GM13977 (cell line): Measurements from ENCODE around the gene CYTH3.

Source experiments
- DNase-seq: peaks from one replicate; pipeline ENCODE4 v3.0.0; 2012; ENCODE audit warnings: low spot score
- in situ Hi-C: fragments of 300-500 bp; cut with MboI; formaldehyde crosslinking; loops from one replicate; pipeline ENCODE4 v1.12.0; 2022; ENCODE audit warnings: low sequenced_read_pairs, low pct_unique_long_range_greater_than_20kb, mixed read lengths, inconsistent platforms; ENCODE audit not compliant: unreplicated experiment
- TF ChIP-seq, protein P1 (sequence below): IDR thresholded peaks from 2 replicates; pipeline ENCODE4 v1.5.1; 2012; ENCODE audit warnings: mild to moderate bottlenecking, control low read depth; ENCODE audit not compliant: insufficient read depth; ENCODE audit errors: extremely low read depth, missing control alignments

CYTH3 gene

DNA sequence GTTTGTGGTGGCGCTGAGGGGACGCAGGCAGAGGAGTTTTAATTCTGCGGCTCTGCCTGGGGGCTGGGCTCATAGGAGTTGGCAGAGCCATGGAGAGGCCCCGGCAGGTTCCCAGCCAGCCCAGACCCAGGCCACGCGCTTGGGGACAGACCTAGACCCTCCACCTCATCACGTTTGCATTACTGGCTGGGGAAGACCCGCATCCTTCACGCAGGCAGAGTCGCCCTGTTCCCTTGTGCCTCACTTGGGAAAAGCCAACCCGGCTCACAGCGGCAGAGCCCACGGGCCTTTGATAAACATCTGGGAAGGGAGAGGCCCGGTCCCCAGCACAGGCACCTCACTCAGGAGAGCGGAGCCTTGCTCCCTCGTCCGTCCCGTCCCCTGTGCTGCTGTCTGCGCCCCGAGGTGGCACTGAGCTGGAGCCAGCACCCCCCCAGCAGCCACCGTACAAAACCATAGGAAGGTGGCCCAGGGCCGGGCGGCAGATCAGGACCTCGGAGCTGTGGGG lies 112.8 kb downstream of the CYTH3 start:
- DNase-seq: no peak

DNA sequence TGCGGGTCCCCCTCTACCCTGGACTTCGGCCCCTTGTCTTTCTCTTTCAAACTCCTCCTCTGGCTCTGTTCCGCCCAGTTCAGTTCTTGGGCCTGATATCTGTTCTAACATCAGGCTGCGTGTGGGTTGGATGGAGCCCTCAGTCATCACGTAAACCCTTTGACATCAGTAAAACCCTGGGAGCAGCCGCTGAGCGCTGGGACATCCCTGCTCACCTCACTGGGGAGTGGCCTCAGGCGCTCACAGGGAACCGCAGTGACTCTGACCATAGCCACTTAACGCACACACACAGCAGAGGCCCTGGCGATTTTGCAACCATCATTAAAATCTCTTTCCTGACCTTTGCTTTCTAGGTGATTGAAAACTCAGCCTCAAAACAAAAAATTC lies 113.3 kb downstream of the CYTH3 start:
- in situ Hi-C loops: no loop called here
- DNase-seq: no peak

More for the DNA sequence above, 112.8 kb downstream of the CYTH3 start:
- in situ Hi-C loops: no loop called here
- TF ChIP-seq, protein P1, sequence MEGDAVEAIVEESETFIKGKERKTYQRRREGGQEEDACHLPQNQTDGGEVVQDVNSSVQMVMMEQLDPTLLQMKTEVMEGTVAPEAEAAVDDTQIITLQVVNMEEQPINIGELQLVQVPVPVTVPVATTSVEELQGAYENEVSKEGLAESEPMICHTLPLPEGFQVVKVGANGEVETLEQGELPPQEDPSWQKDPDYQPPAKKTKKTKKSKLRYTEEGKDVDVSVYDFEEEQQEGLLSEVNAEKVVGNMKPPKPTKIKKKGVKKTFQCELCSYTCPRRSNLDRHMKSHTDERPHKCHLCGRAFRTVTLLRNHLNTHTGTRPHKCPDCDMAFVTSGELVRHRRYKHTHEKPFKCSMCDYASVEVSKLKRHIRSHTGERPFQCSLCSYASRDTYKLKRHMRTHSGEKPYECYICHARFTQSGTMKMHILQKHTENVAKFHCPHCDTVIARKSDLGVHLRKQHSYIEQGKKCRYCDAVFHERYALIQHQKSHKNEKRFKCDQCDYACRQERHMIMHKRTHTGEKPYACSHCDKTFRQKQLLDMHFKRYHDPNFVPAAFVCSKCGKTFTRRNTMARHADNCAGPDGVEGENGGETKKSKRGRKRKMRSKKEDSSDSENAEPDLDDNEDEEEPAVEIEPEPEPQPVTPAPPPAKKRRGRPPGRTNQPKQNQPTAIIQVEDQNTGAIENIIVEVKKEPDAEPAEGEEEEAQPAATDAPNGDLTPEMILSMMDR: no peak

DNA sequence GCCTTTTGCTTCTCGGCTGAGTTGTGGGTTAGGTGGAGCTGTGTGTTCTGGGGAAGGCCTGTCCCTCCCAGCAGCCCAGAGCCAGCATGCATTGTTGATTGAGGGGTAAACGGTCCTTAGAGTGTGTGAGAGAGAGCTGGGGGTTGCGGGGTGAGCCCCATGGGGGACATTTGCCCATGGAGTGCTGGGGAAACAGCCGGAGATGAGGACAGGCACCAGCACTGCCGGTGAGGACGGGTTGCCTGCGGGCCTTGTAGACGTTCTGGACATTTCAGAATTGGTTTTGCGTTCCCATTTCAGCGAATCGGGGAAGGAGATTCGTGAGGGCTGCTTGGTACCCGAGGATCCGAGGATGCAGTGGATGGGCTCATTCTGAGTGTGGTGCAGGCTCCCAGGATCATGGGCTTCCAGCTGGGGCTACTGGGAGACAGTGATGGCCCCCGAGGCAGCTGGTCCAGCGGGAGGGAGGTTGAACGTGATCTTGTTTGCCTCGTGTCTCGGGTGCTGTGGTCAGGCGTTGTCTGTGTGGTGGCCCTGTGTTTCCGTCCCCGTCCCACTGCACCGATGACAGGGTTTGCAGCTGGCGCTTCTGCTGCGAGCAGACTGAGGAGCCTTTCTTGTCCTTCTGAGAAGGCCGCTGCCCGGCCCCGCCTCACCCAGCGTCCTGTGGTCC lies 113.9 kb downstream of the CYTH3 start:
- in situ Hi-C loops: no loop called here
- TF ChIP-seq, protein P1: no peak
- no peak for DNase-seq

More for the DNA sequence above, 113.3 kb downstream of the CYTH3 start:
- TF ChIP-seq, protein P1: no peak

DNA sequence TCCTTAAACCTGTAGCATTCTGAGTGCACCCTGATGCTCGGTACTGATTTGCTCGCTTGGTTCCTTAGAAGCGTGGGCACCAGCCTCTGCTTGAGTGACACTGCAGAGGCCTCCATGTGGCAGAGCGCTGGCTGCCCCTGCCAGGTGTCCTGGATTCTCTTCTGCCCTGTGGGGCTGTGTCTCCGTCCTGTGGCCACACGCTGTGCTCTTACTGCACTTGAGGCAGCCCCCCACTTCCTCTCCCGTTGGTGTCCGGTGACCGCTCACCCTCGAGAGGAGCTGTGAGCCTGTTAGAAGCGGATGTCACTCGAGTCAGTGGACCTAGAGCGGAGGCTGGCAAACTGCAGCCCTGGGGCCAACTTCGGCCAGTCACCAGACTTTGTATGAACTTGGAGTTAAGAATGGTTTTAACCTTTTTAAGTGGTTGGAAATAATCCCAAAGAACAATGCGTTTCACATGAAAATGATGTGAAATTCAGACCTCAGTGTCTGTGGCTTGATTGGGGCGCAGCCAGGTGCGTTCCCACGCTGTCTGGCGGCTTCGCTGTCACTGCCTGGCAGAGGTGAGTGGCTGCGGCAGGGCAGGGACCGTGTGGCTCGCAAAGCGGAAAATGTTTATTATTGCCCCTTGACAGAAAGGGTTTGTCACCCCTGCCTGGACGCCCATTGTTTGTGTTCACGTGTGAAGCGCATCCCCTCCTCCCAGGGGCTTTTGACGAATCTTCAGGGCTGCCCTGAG lies 114.6 kb downstream of the CYTH3 start:
- TF ChIP-seq, protein P1: no peak
- in situ Hi-C loops: no loop called here
- no peak for DNase-seq

DNA sequence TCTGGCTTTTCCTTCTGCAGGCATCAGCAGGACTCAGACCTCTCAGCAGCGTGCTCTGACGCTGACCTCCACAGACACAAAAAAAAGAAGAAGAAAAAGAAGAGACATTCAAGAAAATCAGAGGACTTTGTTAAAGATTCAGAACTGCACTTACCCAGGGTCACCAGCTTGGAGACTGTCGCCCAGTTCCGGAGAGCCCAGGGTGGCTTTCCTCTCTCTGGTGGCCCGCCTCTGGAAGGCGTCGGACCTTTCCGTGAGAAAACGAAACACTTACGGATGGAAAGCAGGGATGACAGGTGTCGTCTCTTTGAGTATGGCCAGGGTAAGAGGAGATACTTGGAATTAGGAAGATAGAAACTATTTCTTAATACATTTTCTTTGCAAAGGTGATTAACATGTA lies 115.7 kb downstream of the CYTH3 start:
- DNase-seq: no peak
- TF ChIP-seq, protein P1: no peak
- in situ Hi-C loops: no loop called here

DNA sequence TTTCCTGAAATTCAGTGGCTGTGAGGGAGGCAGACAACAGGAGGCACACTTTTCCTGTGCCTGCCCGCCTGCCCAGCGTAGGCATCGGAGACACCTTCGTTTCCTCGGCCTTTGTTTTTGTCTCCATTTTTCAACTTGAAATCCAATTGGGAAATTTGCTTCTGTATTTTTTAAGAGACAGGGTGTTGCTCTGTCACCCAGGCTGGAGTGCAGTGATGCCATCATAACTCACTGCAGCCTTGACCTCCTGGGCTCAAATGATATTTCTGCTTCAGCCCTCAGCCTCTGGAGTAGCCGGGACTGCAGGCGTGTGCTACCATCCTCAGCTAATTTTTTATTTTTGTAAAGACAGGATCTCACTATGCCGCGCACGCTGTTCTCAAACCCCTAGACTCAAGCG lies 116.8 kb downstream of the CYTH3 start:
- DNase-seq: no peak
- TF ChIP-seq, protein P1: no peak
- in situ Hi-C loops: no loop called here
